ENCODE results near the gene P2RY4.
"Not testable (repeated sequence)": the region's sequence is repeated elsewhere in the genome, so short reads cannot be mapped to it uniquely, and the experiment has no call there.

The P2RY4 gene

DNA sequence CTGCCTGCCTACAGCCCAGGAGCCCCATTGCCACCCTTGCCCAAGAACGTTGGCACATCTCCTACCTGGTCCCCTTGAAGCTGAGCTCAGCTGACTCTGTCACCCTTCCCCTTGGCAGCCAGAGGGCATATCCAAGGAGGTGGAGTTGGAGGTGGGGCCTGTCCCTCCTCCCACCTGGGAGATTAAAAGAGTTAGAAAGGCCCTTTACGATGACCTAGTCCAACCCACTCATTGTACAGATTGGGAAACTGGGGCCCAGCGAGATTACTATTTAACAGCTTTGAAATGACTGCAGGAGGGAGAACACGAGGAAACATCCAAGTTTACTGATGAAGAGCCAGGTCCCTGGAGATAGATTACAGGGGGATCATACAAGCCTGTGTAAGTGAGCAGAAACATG is at the start of gene P2RY4:
Gene P2RY4 (minus strand): TSS at position 101 of the 400 bp plus-strand sequence. CDS start 580 bp downstream, outside the sequence.
- no peak for DNase-seq (ENCODE audit: low read depth)

DNA sequence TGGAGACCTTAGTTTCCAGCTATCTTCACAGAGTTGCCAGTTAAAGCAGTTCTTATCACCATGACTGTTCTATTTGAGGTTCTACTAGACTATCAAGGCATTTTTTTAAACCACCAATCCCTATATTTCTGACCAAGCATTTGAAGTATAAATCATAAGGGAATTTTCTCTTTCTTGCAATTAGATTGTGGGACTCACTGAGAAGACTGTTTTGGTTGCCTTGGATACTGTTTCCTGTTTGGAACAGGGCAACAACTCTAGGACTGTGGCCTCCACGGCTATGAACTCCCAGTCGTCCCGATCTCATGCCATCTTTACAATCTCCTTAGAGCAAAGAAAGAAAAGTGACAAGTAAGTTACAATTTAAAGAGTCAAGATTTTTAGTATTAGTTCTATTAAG is 41.7 kb upstream of the P2RY4 start:
- peak; percentile 64 for DNase-seq (ENCODE audit: low read depth)

DNA sequence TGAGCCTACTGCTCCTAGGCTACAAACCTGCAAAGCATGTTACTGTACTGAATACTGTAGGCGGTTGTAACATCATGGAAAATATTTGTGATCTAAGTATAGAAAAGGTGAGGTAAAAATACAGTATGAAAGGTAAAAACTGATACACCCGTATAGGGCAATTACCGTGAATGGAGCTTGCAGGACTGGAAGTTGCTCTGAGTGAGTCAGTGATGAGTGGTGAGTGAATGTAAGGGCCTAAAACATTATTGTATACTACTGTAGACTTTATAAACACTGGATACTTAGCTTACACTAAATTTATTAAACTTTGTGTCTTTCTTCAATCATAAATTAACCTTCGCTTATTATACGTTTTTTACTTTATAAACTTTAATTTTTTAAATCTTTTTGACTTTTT is 33.6 kb upstream of the P2RY4 start:
- DNase-seq (ENCODE audit: low read depth) = peak; percentile 17

DNA sequence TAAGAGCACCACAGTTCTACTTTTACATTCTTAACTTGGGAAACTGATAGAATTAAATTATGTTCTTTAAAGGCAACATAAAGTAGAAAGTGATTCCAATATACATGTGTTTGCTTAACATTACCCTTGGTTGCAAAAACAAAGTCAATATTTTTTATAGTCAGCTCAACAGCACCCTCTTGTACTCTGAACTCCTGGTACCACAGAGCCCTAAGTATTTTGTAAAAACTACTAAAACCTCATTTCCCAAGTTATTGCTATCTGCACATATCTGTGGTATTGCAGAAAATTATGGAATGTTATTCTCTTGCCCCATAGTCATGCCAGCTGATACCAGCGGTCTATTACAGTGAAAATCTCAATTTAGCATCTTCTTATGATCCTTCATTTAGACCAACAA is 32.8 kb upstream of the P2RY4 start:
- DNase-seq (ENCODE audit: low read depth) = peak; percentile 10

DNA sequence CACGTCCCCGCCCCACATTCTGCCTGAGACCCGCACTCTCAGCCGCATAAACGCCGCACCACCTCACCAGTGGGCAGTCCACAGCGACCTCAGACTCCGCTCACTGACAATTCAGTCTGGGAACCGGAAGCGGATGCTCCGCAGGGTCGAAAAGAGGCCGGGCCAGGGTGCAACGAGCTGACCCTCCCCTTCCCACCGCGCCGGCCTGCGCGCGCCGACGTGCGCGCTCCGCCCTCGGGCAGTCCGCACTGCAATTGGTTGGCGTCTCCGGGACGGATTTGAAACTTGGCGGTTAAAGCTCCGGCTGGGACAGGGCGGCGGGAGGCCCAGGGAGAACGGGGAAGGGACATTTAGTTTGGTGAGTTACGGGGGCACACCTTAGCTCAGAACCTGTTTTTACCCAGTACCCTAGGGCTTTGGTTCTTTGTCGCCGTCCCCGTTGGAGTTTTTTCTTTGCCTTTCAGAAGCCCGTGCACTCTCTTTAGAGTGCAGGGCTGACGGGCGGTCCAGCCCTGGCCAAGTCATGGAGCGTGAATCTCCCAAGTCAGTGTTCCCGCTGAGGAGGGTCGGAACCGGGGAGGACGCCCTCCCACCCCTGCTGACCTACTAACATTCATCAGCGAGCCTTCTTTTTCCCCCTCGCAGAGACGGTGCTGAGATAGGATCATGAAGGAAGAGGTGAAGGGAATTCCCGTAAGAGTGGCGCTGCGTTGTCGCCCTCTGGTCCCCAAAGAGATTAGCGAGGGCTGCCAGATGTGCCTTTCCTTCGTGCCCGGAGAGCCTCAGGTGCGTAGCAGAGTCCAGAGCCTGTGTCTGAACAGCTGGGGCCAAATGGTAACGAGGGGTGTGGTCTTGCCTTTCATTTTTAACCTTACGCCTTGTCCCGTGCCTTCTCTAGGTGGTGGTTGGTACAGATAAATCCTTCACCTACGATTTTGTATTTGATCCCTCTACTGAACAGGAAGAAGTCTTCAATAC is 30.1 kb upstream of the P2RY4 start, which contains the start of the genes KIF4A and PDZD11:
Gene KIF4A (plus strand): TSS at position 312 of the 978 bp plus-strand sequence. CDS start 355 bp downstream, at position 667.
Gene PDZD11 (minus strand): TSS at position 135 of the 978 bp plus-strand sequence. CDS start 586 bp downstream, outside the sequence.
- DNase-seq (ENCODE audit: low read depth) = peak; percentile 83

DNA sequence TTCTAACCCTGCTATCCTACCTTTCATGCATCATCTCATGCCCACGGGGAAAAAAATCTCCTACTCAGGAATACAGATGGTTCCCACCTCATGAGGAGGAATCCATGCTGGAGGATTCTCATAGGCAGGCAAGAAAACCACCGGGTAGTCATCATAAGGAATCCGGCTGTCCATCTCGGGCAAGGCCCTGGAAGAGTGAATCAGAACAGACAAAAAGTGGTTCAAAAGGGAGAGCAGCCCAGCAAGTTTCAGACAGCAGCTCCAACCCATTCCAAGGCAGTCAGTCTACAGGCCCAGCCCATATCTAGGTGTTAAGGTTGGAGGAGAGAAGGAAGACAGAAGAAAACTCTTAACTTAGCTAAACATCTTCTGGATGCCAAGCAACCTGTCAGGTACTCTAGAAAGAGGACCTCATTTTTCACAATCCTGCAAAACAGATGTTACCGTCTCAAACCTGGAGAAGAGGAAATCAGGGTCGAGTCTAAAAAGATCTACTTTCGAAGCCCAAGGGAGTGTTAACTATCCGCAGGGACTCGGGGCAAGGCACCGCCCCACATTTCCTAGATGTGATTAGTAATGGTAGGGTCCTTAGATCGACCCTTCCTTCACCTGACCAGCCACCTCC is 29.3 kb upstream of the P2RY4 start:
- DNase-seq (ENCODE audit: low read depth) = peak; percentile 27

DNA sequence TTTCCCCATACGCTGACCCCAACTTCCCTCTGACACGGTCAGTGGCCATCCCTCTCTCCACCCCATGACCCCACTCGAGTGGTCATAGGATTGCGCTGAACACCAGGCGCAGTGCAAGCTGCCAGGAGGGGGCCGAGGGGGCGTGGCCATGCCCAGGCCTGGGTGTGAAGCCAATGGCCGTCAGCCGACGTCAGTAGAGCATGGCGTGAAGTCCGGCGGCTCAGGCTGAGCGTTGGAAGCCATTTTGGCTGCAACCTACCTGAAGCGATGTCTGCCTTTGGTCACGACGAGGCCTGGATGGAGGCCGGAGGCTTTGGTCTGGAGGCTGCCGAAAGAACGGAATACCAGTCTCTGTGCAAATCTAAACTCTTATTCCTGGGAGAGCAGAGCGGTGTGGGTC is 21.9 kb upstream of the P2RY4 start, which contains the start of gene RAB41:
Gene RAB41 (plus strand): TSS at position 222 of the 400 bp plus-strand sequence. CDS start 46 bp downstream, at position 268.
- DNase-seq (ENCODE audit: low read depth) = no peak

DNA sequence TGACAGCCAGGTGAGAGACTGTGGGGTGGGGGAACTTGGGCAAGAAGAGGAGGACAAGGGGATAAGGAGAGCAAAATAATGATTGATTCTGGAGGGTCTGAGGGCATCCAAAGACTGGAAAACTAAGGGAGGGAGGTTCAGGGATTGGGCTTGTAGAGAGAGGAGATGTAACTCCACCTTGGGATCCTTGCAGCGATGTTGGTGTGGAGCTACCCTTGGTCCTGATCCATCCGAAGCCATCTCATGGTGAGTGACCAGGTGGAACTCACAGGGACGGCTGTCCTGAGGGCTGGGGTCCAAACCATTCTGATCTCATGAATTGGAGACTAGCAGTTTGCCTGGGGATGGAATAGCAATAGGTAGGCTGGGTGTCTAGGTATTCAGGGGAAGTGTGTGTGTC is 20.6 kb upstream of the P2RY4 start:
- no peak for DNase-seq (ENCODE audit: low read depth)

DNA sequence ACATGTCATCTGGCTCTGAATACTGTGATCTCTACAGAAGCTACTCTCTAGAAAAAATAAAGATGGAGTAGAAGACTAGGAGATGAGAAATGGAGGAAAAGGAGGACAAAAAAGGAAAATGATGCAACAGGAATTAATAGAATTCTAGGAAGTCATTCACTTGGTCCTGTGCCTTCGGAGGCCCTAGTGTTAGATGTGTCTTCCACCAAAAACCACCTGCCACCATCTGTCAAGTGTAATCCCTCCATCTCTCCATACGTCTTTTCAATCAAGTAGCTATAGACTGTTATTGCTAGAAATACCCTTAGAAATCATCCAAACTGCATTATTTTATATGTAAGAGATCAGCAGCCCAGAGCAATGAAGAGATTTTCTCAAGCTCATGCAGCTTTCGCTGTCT is 19.1 kb upstream of the P2RY4 start:
- no peak for DNase-seq (ENCODE audit: low read depth)

DNA sequence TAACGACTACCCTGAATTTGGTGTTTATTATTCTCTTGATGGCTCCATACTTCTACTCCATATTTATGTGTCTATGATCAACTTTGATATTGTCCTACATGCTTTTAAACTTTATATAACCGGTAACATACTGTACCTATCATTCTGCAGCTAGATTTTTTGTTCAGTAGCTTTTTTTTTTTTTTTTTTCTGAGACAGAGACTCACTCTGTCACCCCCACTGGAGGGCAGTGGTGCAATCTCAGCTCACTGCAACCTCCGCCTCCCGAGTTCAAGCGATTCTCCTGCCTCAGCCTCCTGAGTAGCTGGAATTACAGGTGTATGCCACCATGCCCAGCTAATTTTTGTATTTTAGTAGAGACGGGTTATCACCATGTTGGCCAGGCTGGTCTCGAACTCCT is 14.0 kb upstream of the P2RY4 start:
- DNase-seq (ENCODE audit: low read depth) = not testable (repeated sequence)

DNA sequence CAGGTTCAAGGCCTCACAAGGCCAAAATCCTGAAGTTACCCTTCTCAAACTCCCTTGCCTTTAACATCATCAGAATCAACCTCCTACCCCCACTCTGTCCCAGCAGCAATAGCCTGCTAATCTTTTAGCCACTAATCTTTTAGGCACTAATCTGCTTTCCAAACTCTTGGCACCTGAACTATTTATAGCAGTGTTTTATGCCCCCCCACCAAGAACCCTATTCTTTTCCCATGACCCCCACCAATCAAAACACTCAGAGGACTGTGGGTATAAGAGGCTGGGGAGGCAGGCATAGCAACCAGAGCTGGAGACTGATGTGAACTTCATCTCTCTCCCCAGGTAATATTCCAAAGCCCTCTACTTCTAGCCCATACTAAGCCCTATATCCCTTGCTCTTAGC is 8.0 kb upstream of the P2RY4 start, which contains the start of gene ARR3:
Gene ARR3 (plus strand): TSS at position 301 of the 400 bp plus-strand sequence. CDS start 1,052 bp downstream, outside the sequence.
- no peak for DNase-seq (ENCODE audit: low read depth)

DNA sequence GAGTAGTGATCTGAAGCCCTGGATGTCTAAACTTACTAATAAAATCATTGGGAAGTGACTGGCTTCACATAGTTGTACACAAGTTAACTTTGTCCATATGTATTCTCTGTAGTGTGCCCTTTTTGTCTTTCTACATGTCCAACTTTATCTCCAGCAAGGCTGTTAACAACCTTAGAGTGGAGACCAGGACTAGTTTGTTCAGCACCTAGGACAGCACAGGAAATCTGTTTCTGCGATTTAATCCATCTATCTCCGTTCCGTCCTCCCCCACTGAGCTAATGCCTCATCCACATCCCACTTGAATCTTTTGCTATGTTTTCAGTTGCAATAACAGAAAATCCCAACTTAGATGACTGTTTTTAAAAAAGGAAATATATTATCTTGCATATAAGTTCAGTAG is 4.8 kb upstream of the P2RY4 start:
- peak; percentile 9 for DNase-seq (ENCODE audit: low read depth)

DNA sequence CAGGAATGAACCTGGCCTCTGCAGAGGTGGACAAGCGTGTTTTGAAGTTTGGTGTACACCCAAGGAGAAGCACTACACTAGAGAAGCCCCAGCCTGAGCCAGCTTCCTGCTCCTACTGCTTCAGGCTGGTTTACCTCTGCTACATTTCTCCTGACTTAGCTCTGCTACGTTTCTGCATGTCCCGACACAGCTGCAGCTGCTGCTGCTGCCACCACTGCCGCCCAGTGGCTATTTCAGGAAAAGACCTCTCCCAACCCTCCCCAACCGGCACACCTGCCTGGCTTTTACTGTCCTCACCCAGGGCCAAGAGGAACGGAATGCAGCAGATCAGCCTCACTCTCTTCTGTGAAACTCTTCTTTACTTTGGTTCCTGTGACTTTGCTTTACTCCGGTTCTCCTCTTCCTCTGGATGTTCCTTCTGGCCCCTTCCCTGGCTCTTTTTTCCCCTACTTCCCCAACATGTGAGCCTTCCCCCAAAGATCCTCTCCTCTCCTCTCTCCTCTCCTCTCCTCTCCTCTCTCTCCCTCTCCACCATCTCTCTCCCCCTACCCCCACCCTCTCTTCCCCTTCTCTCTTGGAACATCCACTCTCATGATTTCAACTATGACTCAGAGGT is 3.1 kb upstream of the P2RY4 start:
- peak; percentile 29 for DNase-seq (ENCODE audit: low read depth)

DNA sequence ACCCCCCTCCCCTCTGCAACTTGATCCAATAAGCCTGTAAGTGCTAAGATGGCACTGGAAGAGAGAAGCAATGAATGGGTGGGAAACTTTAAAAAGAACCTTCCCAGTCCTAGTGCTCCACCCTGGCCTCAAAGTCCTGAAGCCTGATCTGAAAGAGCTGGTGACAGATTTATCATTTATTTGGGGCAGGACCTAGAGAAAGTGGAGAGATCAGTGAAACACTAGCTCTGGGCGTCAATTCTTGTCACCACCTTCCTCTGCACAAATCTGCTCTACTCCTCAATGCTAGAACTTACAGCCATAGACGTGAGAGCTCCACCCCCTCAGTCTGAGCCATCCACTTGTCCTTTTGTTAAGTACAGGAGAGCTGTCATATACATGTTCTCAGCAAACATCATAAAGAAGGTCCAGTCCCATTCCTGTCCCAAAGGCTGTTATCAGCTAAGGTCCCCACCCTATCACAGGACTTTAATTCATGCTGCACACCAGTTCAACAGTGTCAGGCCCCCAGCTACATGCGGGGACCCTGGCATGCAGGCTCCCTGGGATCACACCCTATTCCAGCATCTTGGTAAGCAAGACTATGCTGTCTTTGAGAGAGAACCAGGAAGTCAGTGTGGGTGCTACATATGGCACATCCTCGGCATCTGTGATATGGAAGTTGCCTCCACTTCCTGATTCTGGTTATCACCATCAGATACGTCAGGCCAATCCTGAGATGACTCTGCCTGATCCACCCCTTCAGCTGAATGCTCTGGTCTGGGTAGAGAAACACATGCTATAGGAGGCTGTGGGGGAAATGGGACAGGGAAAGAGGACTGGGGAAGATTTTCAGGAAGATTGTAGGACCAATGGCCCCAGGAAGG is 2.3 kb downstream of the P2RY4 start:
- no peak for DNase-seq (ENCODE audit: low read depth)

DNA sequence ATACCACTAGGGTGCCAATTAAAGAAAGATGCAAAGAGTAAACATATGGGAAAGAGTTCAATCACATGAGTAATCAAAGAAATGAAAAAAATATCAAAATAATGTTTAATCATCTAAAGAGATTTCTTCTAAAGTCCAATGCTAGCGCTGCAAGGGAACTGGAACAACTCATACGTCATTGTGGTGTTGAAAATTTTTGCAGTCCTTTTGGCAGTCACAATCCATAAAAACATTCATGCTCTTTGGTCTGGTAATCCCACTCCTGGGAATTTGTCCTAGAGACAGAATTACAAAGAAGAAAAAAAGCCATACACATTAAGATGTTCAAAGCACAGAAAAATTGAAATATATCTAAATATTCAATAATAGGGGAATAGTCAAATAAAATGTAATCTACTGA is 4.6 kb downstream of the P2RY4 start:
- no peak for DNase-seq (ENCODE audit: low read depth)

DNA sequence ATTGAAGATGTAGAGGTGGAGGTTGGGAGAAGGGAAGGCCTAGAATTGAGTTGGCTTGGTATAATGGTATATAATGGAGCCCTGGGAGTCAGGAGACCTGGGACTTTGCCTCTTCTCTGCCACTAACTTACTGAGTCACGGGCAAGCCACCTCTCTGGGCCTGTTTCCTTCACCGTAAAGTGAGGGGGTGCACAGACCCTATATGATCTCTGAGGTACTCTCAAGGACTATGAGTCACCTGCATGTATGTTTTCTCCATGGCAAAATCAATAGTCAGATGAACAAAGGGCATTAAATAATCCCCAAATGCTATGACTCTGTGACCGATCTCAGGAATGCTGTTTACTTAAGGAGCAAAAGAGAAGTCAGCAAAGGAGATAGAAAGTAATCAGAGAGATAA is 5.1 kb downstream of the P2RY4 start:
- DNase-seq (ENCODE audit: low read depth) = no peak

DNA sequence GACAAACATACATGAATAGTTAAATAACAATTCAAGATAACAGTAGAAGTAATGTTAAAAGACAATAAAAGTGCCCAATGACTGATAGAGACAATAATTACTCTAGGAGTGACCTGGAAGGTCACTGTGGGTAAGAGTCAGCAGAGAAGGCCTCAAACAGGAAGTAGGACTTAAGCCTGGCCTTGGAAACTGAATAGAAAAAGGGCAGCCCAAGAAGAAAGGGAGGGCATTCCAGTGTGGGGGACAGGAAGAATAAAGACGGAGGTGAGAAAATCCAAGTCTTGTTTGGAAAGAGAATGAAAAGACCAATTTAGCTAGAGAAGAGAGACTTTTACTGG is 6.0 kb downstream of the P2RY4 start:
- no peak for DNase-seq (ENCODE audit: low read depth)

DNA sequence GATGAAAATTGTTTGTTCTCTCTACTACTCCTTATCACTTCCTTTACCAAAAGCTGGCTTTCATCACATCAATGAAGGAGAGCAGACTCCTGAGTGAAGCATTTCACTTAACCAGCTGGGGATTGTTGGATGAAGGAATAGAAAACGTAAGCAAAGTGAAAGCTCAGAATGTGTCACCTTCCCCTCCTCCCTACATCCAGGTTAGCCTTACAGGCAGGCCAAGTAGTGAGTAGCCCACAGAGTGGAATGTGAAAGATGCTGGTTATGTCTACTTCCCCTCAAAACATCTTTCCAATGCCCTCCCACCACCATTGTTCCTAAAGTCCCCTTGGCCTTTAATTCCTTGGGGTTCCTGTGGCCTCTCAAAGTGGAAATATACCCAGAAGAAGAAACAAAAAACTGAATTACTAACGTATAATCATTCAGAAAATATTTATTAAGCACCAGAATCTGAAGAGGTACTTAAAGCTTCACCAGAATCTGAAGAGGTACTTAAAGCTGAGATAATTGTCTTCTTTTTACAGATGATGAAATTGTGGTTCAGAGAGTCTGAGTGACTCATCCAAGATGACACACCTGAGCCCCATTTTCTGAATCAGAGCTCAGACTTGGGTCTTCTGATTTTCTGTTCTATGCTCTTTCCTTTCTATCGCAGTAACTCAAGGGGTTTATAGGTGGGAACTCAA is 6.5 kb downstream of the P2RY4 start:
- DNase-seq (ENCODE audit: low read depth) = peak; percentile 7

DNA sequence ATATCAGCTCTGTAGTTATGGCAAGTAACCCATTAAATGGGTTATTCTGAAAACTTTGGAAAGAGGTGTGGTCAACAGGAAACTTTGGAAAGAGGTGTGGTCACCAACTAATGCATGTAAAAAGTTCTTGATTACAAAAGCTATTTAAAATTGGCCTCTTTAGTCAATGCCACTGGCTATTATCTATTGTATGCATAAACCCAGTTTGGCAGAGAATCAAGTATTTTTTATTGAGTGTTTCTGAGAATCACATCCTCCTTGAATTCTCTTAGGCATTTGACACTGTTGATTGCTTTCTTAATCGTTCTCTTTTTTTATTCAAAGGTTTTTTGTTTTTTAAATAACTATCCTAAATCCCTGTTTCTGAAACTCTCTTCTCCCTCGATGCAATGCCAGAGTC is 7.5 kb downstream of the P2RY4 start:
- no peak for DNase-seq (ENCODE audit: low read depth)

DNA sequence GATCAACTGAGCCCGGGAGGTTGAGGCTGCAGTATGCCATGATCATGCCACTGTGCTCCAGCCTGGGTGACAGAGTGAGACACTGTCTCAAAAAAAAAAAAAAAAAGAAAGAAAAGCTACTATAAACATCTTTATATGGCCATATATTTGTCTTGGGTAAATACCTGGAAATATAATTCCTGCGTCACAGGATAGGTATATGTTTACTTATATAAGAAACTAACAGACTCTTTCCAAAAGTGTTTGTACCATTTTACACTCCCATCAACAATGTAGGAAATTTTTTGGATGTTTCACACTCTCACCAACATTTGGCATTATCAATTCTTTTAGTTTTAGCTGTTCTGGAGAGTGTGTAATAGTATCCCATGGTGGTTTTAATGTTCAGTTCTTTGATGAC is 12.8 kb downstream of the P2RY4 start:
- no peak for DNase-seq (ENCODE audit: low read depth)

DNA sequence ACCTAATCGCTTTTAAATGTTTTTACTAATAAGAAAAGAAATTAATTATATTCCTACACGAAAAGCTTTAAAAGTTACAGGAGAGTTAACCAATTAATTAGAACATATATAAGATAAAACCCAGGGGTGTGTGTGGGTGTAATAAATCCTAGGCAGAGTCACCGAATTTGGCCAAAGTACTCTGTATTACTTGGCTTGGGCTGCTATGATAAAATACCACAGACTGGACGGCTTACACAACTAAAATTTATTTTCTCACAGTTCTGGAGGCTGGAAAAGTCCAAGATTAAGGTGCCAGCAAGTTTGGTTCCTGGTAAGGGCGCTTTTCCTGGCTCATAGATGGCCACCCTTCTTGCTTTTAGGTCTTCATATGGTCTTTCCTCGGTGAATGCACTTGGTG is 15.1 kb downstream of the P2RY4 start:
- DNase-seq (ENCODE audit: low read depth) = no peak
